ENCODE measurements around the gene NEK6.

Gene NEK6

GRCh38 chr9:124373386-124373785, 115.6 kb downstream of the NEK6 start:
- H3K4me3 ChIP-seq (ENCODE audit: low read depth, low read length) = no peak overlapping the region
- TF ChIP-seq MAX (IDR thresholded peaks at IDR 0.05; ENCODE audit: low read depth, low read length) = no peak
- no peak for TF ChIP-seq MYC (IDR thresholded peaks at IDR 0.05; ENCODE audit: low read depth, low read length)
- TF ChIP-seq CTCF (IDR thresholded peaks at IDR 0.05; ENCODE audit: low read depth, low read length) = no peak
- TF ChIP-seq POLR2A (IDR thresholded peaks at IDR 0.05; ENCODE audit: extremely low read depth, insufficient read length) = no peak
- no peak for DNase-seq (ENCODE audit: low read depth)

GRCh38 chr9:124373851-124374250, 116.1 kb downstream of the NEK6 start:
- no peak overlapping the region for H3K4me3 ChIP-seq (ENCODE audit: low read depth, low read length)
- DNase-seq (ENCODE audit: low read depth) = no peak
- no peak for TF ChIP-seq CTCF (IDR thresholded peaks at IDR 0.05; ENCODE audit: low read depth, low read length)
- no peak for TF ChIP-seq MAX (IDR thresholded peaks at IDR 0.05; ENCODE audit: low read depth, low read length)
- TF ChIP-seq POLR2A (IDR thresholded peaks at IDR 0.05; ENCODE audit: extremely low read depth, insufficient read length) = no peak
- TF ChIP-seq MYC (IDR thresholded peaks at IDR 0.05; ENCODE audit: low read depth, low read length) = no peak

- no peak for TF ChIP-seq MAX (IDR thresholded peaks at IDR 0.05; ENCODE audit: low read depth, low read length)
- no peak for TF ChIP-seq POLR2A (IDR thresholded peaks at IDR 0.05; ENCODE audit: extremely low read depth, insufficient read length)
- no peak for TF ChIP-seq CTCF (IDR thresholded peaks at IDR 0.05; ENCODE audit: low read depth, low read length)
- TF ChIP-seq MYC (IDR thresholded peaks at IDR 0.05; ENCODE audit: low read depth, low read length) = no peak
- DNase-seq (ENCODE audit: low read depth) = no peak
- H3K4me3 ChIP-seq (ENCODE audit: low read depth, low read length) = no peak overlapping the region
These were observed 118.0 kb downstream of the NEK6 start for GRCh38 chr9:124375726-124376125.

GRCh38 chr9:124376329-124376728, 118.6 kb downstream of the NEK6 start:
- TF ChIP-seq CTCF (IDR thresholded peaks at IDR 0.05; ENCODE audit: low read depth, low read length) (no peak), POLR2A (IDR thresholded peaks at IDR 0.05; ENCODE audit: extremely low read depth, insufficient read length) (no peak), MAX (IDR thresholded peaks at IDR 0.05; ENCODE audit: low read depth, low read length) (no peak), MYC (IDR thresholded peaks at IDR 0.05; ENCODE audit: low read depth, low read length) (no peak)
- no peak for DNase-seq (ENCODE audit: low read depth)
- no peak overlapping the region for H3K4me3 ChIP-seq (ENCODE audit: low read depth, low read length)

GRCh38 chr9:124377551-124378406, 120.0 kb downstream of the NEK6 start:
- H3K4me3 ChIP-seq (ENCODE audit: low read depth, low read length) = no peak overlapping the region
- no peak for TF ChIP-seq MYC (IDR thresholded peaks at IDR 0.05; ENCODE audit: low read depth, low read length)
- no peak for TF ChIP-seq MAX (IDR thresholded peaks at IDR 0.05; ENCODE audit: low read depth, low read length)
- no peak for TF ChIP-seq POLR2A (IDR thresholded peaks at IDR 0.05; ENCODE audit: extremely low read depth, insufficient read length)
- TF ChIP-seq CTCF (IDR thresholded peaks at IDR 0.05; ENCODE audit: low read depth, low read length) = no peak
- no peak for DNase-seq (ENCODE audit: low read depth)

All from NB4 (cell line).